CMK (cell line): ENCODE results near the gene MDFIC2.

Experiments used
- DNase-seq: peaks from one replicate; pipeline ENCODE4 v3.0.0-alpha.2; 2010; ENCODE audit warnings: low read depth

MDFIC2 gene

GRCh38 chr3:70180664-70181063, 131.8 kb downstream of the MDFIC2 start:
- DNase-seq = no peak

- DNase-seq = no peak
These were observed 133.3 kb downstream of the MDFIC2 start for GRCh38 chr3:70179111-70179510.

GRCh38 chr3:70177881-70178645, 134.4 kb downstream of the MDFIC2 start:
- DNase-seq = no peak

GRCh38 chr3:70176224-70176623, 136.2 kb downstream of the MDFIC2 start:
- DNase-seq = no peak

GRCh38 chr3:70156808-70157207, 155.6 kb downstream of the MDFIC2 start:
- DNase-seq = no peak

- DNase-seq = no peak
These were observed 161.8 kb downstream of the MDFIC2 start for GRCh38 chr3:70150599-70150998.

GRCh38 chr3:70149714-70150400, 162.6 kb downstream of the MDFIC2 start:
- no peak for DNase-seq
